Stimulated activated effector memory CD8-positive, alpha-beta T cell treated with anti-CD3 and anti-CD28 coated beads, Interleukin-12 subunit alpha, Interleukin-12 subunit beta, amount 100 ng/mL, for 72 hours (primary cell): ENCODE data around the gene SEMA5A.

Source experiments
- ATAC-seq: fragments of 150-1000 bp; cut with Tn5 transposase; 2 replicates; pipeline ENCODE4 v1.10.0; 2021
- DNase-seq, 2 donors: peaks; one replicate each; pipeline ENCODE4 v3.0.0; 2021 to 2022; ENCODE audit warnings: low spot score in 2 of 2
- H3K27ac Mint-ChIP-seq: one replicate; pipeline ENCODE4 v1.8.0; 2022; ENCODE audit warnings: mild to moderate bottlenecking, mixed read lengths
- H3K36me3 Mint-ChIP-seq: one replicate; pipeline ENCODE4 v1.8.0; 2022; ENCODE audit warnings: mild to moderate bottlenecking, mixed read lengths
- H3K4me1 Mint-ChIP-seq: one replicate; pipeline ENCODE4 v1.8.0; 2022; ENCODE audit warnings: mixed read lengths
- H3K4me3 Mint-ChIP-seq: one replicate; pipeline ENCODE4 v1.8.0; 2022; ENCODE audit warnings: mild to moderate bottlenecking, mixed read lengths
- H3K9me3 Mint-ChIP-seq: one replicate; pipeline ENCODE4 v1.8.0; 2022; ENCODE audit warnings: mixed read lengths

SEMA5A gene

GRCh38 chr5:9278921-9279603 is 266.8 kb downstream of the SEMA5A start:
- peaks cover 20% of the 10 kb centered on the region for H3K9me3 Mint-ChIP-seq
- no peak overlapping the region for H3K27ac Mint-ChIP-seq
- H3K36me3 Mint-ChIP-seq = no peaks in the 10 kb centered on the region
- no peak overlapping the region for H3K4me3 Mint-ChIP-seq
- H3K4me1 Mint-ChIP-seq = no peaks in the 10 kb centered on the region
- DNase-seq = no peak
- no peak for ATAC-seq

GRCh38 chr5:9269014-9269413 is 276.9 kb downstream of the SEMA5A start:
- no peaks in the 10 kb centered on the region for H3K4me1 Mint-ChIP-seq
- peaks cover 18% of the 10 kb centered on the region for H3K9me3 Mint-ChIP-seq
- no peak overlapping the region for H3K4me3 Mint-ChIP-seq
- no peak overlapping the region for H3K27ac Mint-ChIP-seq
- H3K36me3 Mint-ChIP-seq = no peaks in the 10 kb centered on the region
- DNase-seq (no peak), ATAC-seq (no peak)

GRCh38 chr5:9268226-9268625 is 277.6 kb downstream of the SEMA5A start:
- H3K4me3 Mint-ChIP-seq = no peak overlapping the region
- H3K4me1 Mint-ChIP-seq = no peaks in the 10 kb centered on the region
- ATAC-seq = no peak

GRCh38 chr5:9265441-9266287 is 280.2 kb downstream of the SEMA5A start:
- DNase-seq (no peak), ATAC-seq (no peak)
- no peaks in the 10 kb centered on the region for H3K4me1 Mint-ChIP-seq
- H3K27ac Mint-ChIP-seq = no peak overlapping the region
- H3K4me3 Mint-ChIP-seq = no peak overlapping the region
- no peaks in the 10 kb centered on the region for H3K36me3 Mint-ChIP-seq
- peaks cover 11% of the 10 kb centered on the region for H3K9me3 Mint-ChIP-seq

More at GRCh38 chr5:9268226-9268625, 277.6 kb downstream of the SEMA5A start:
- H3K36me3 Mint-ChIP-seq = no peaks in the 10 kb centered on the region
- no peak for DNase-seq
- no peak overlapping the region for H3K27ac Mint-ChIP-seq
- peaks cover 20% of the 10 kb centered on the region for H3K9me3 Mint-ChIP-seq

- Mint-ChIP-seq H3K36me3 (no peaks in the 10 kb centered on the region), H3K9me3 (peaks cover 8% of the 10 kb centered on the region), H3K4me3 (no peak overlapping the region), H3K27ac (no peak overlapping the region), H3K4me1 (no peaks in the 10 kb centered on the region)
- ATAC-seq (no peak), DNase-seq (no peak)
Measured at GRCh38 chr5:9264301-9264700, 281.6 kb downstream of the SEMA5A start.

GRCh38 chr5:9263656-9264055 is 282.2 kb downstream of the SEMA5A start:
- Mint-ChIP-seq H3K4me1 (no peaks in the 10 kb centered on the region), H3K9me3 (peaks cover 8% of the 10 kb centered on the region), H3K27ac (no peak overlapping the region), H3K4me3 (no peak overlapping the region), H3K36me3 (no peaks in the 10 kb centered on the region)
- DNase-seq (no peak), ATAC-seq (no peak)

- Mint-ChIP-seq H3K9me3 (peaks cover 21% of the 10 kb centered on the region), H3K4me1 (no peaks in the 10 kb centered on the region), H3K4me3 (no peak overlapping the region), H3K27ac (no peak overlapping the region), H3K36me3 (no peaks in the 10 kb centered on the region)
- DNase-seq (no peak), ATAC-seq (no peak)
Measured at GRCh38 chr5:9251379-9251980, 294.4 kb downstream of the SEMA5A start.

GRCh38 chr5:9249231-9249630 is 296.6 kb downstream of the SEMA5A start:
- peaks cover 11% of the 10 kb centered on the region for H3K9me3 Mint-ChIP-seq
- ATAC-seq (no peak), DNase-seq (no peak)
- no peaks in the 10 kb centered on the region for H3K4me1 Mint-ChIP-seq
- no peak overlapping the region for H3K4me3 Mint-ChIP-seq
- no peaks in the 10 kb centered on the region for H3K36me3 Mint-ChIP-seq
- no peak overlapping the region for H3K27ac Mint-ChIP-seq

GRCh38 chr5:9245071-9245470 is 300.8 kb downstream of the SEMA5A start:
- DNase-seq = no peak
- H3K9me3 Mint-ChIP-seq = peaks cover 9% of the 10 kb centered on the region
- H3K36me3 Mint-ChIP-seq = no peaks in the 10 kb centered on the region
- no peak overlapping the region for H3K4me3 Mint-ChIP-seq
- no peak overlapping the region for H3K27ac Mint-ChIP-seq
- H3K4me1 Mint-ChIP-seq = no peaks in the 10 kb centered on the region
- no peak for ATAC-seq

- peaks cover 3% of the 10 kb centered on the region for H3K9me3 Mint-ChIP-seq
- H3K27ac Mint-ChIP-seq = no peak overlapping the region
- ATAC-seq = no peak
- no peaks in the 10 kb centered on the region for H3K36me3 Mint-ChIP-seq
- H3K4me1 Mint-ChIP-seq = no peaks in the 10 kb centered on the region
- no peak overlapping the region for H3K4me3 Mint-ChIP-seq
- DNase-seq = no peak
Measured at GRCh38 chr5:9244417-9244816, 301.5 kb downstream of the SEMA5A start.

- no peaks in the 10 kb centered on the region for H3K36me3 Mint-ChIP-seq
- no peak overlapping the region for H3K4me3 Mint-ChIP-seq
- ATAC-seq (no peak), DNase-seq (no peak)
- no peak overlapping the region for H3K27ac Mint-ChIP-seq
- no peaks in the 10 kb centered on the region for H3K4me1 Mint-ChIP-seq
- H3K9me3 Mint-ChIP-seq = peaks cover 2% of the 10 kb centered on the region
Measured at GRCh38 chr5:9241479-9242305, 304.2 kb downstream of the SEMA5A start.

- Mint-ChIP-seq H3K4me1 (no peaks in the 10 kb centered on the region), H3K4me3 (no peak overlapping the region), H3K36me3 (no peaks in the 10 kb centered on the region), H3K9me3 (peaks cover 7% of the 10 kb centered on the region), H3K27ac (no peak overlapping the region)
- ATAC-seq = no peak
- no peak for DNase-seq
Measured at GRCh38 chr5:9240431-9240830, 305.4 kb downstream of the SEMA5A start.

GRCh38 chr5:9239626-9240025 is 306.2 kb downstream of the SEMA5A start:
- DNase-seq = no peak
- peaks cover 13% of the 10 kb centered on the region for H3K9me3 Mint-ChIP-seq
- H3K4me3 Mint-ChIP-seq = no peak overlapping the region
- no peak for ATAC-seq
- no peaks in the 10 kb centered on the region for H3K36me3 Mint-ChIP-seq
- no peak overlapping the region for H3K27ac Mint-ChIP-seq
- H3K4me1 Mint-ChIP-seq = no peaks in the 10 kb centered on the region

GRCh38 chr5:9239071-9239470 is 306.8 kb downstream of the SEMA5A start:
- H3K4me1 Mint-ChIP-seq = no peaks in the 10 kb centered on the region
- H3K27ac Mint-ChIP-seq = no peak overlapping the region
- peaks cover 13% of the 10 kb centered on the region for H3K9me3 Mint-ChIP-seq
- no peak for DNase-seq
- H3K36me3 Mint-ChIP-seq = no peaks in the 10 kb centered on the region
- no peak for ATAC-seq
- no peak overlapping the region for H3K4me3 Mint-ChIP-seq

- DNase-seq = no peak
- no peak overlapping the region for H3K4me3 Mint-ChIP-seq
- no peak for ATAC-seq
- H3K36me3 Mint-ChIP-seq = no peaks in the 10 kb centered on the region
- H3K27ac Mint-ChIP-seq = no peak overlapping the region
- peaks cover 26% of the 10 kb centered on the region for H3K9me3 Mint-ChIP-seq
- H3K4me1 Mint-ChIP-seq = no peaks in the 10 kb centered on the region
Measured at GRCh38 chr5:9233712-9234111, 312.2 kb downstream of the SEMA5A start.
